Stimulated activated CD8-positive, alpha-beta memory T cell treated with anti-CD3 and anti-CD28 coated beads, Interleukin-7, amount 100 ng/mL, for 4 hours (primary cell): ENCODE results near the gene COMMD4.
"Not testable (repeated sequence)": the region's sequence is repeated elsewhere in the genome, so short reads cannot be mapped to it uniquely, and the experiment has no call there.

ENCODE experiments used
- DNase-seq, 2 donors: peaks; one replicate each; pipeline ENCODE4 v3.0.0-alpha.2; 2020; ENCODE audit warnings: low read depth in 2 of 2

The COMMD4 gene

DNA sequence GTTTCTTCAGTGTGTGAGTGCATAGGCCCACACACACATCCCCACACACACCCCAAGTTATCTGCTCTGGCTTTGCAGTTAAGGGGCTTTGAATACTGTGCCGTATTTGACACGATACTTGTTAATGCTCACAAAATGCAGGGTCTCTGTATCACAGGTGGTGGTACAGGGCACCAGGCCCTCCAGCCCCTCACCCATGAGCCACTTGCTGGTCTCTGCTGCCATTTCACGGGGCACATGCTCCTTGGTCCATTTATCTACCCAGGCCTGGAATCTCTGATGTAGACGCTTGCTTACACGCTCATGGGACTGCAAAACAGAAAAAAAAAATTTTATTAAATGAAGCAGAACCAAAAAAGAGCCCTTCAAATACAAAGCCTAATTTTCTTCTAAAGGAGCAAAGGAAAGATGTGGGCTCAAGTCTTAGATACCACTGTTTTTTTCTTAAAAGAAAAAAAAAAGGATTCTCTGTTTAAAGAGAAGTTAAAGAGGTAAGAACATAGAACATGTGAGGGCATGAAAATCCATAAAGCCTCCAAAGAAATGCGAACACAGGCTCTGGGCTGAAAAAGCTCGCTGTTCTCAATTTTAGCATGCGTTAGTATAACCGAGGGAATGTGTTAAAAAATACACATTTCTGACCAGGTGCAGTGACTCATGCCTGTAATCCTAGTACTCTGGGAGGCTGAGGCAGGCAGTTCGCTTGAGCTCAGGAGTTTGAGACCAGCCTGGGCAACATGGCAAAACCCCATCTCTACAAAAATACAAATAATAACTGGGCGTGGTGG, 36.2 kb downstream of the COMMD4 start:
- no peak for DNase-seq

DNA sequence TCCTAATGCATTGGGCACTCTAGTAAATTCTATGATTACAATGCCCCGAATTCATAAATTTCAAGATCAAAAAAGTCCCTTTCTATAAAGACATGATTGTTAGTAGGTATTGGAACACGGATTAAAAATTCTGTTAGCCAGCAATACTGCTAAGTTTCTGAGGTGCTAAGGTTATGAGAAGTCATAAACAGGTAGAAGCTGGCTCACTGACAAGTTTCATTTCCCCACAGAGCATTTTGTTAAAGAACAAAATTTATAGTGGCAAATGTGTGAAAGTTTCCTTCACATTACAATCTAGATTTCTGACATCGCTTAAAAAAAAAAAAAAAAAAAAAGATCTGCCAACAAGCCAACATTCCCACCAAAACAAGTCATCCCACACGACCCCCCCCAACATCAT, 44.9 kb downstream of the COMMD4 start:
- no peak for DNase-seq

DNA sequence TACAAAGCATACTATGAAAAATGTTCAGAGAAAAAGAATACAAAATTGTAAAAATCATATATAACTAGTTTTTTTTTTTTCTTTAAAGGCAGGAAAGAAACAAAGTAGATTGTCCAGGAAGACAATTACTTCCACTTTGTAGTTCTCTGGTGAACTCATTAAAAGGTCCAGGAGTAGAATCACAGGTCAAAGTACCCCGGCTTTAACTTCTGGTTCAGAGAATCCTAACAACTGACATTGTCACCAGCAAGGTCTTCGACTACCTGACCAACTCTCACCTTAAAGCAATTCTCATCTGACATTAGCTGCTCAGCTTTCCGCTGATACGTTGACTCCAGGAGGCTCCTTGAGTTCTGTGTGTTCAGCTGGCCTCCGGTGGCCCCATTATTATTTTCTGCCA, 48.1 kb downstream of the COMMD4 start:
- not testable (repeated sequence) for DNase-seq
